Stimulated activated CD8-positive, alpha-beta memory T cell treated with anti-CD3 and anti-CD28 coated beads, Interleukin-4, amount 100 ng/mL, for 4 hours (primary cell): ENCODE data around the gene CIT.

Experiments used
- DNase-seq, 2 donors: peaks; one replicate each; pipeline ENCODE4 v3.0.0-alpha.2; 2020; ENCODE audit warnings: low read depth in 2 of 2, low spot score in 1 of 2

The CIT gene

GRCh38 chr12:119704065-119704747 is 172.9 kb downstream of the CIT start:
- no peak for DNase-seq

- no peak for DNase-seq
These were observed 177.0 kb downstream of the CIT start for GRCh38 chr12:119700078-119700477.

GRCh38 chr12:119699199-119699760 is 177.8 kb downstream of the CIT start:
- DNase-seq: no peak

GRCh38 chr12:119696943-119697342 is 180.2 kb downstream of the CIT start:
- no peak for DNase-seq

GRCh38 chr12:119695034-119695433 is 182.1 kb downstream of the CIT start:
- no peak for DNase-seq

- no peak for DNase-seq
These were observed 183.0 kb downstream of the CIT start for GRCh38 chr12:119694111-119694510.

- no peak for DNase-seq
These were observed 183.6 kb downstream of the CIT start for GRCh38 chr12:119693511-119693910.

GRCh38 chr12:119692997-119693396 is 184.1 kb downstream of the CIT start:
- no peak for DNase-seq

- no peak for DNase-seq
These were observed 184.7 kb downstream of the CIT start for GRCh38 chr12:119692410-119692809.

GRCh38 chr12:119691202-119691810 is 185.8 kb downstream of the CIT start:
- DNase-seq: no peak

- DNase-seq: no peak
These were observed 187.1 kb downstream of the CIT start for GRCh38 chr12:119689935-119690500.

GRCh38 chr12:119687879-119688278 is 189.2 kb downstream of the CIT start:
- DNase-seq: no peak

- DNase-seq: no peak
These were observed 189.7 kb downstream of the CIT start for GRCh38 chr12:119687406-119687805.

- DNase-seq: no peak
These were observed 190.3 kb downstream of the CIT start for GRCh38 chr12:119686776-119687175.

GRCh38 chr12:119686355-119686754 is 190.8 kb downstream of the CIT start:
- no peak for DNase-seq

GRCh38 chr12:119685375-119685774 is 191.7 kb downstream of the CIT start:
- DNase-seq: no peak

GRCh38 chr12:119684711-119685369 is 192.3 kb downstream of the CIT start:
- no peak for DNase-seq

- DNase-seq: no peak
These were observed 193.3 kb downstream of the CIT start for GRCh38 chr12:119683816-119684215.

GRCh38 chr12:119683413-119683812 is 193.7 kb downstream of the CIT start:
- DNase-seq: no peak

- no peak for DNase-seq
These were observed 194.4 kb downstream of the CIT start for GRCh38 chr12:119682639-119683252.
